ENCODE measurements around the gene POLD4. TPM values are rescaled to one million over a fixed set of nuclear protein-coding genes. Genes with fewer than 3 reads are reported as not detected.

POLD4 gene
- total and polyA plus RNA-seq, 2 of the 13 experiments (the other 11 are each of a cell fraction or from before 2014, with no cell fraction given) = 10.5 to 27.4 TPM

DNA sequence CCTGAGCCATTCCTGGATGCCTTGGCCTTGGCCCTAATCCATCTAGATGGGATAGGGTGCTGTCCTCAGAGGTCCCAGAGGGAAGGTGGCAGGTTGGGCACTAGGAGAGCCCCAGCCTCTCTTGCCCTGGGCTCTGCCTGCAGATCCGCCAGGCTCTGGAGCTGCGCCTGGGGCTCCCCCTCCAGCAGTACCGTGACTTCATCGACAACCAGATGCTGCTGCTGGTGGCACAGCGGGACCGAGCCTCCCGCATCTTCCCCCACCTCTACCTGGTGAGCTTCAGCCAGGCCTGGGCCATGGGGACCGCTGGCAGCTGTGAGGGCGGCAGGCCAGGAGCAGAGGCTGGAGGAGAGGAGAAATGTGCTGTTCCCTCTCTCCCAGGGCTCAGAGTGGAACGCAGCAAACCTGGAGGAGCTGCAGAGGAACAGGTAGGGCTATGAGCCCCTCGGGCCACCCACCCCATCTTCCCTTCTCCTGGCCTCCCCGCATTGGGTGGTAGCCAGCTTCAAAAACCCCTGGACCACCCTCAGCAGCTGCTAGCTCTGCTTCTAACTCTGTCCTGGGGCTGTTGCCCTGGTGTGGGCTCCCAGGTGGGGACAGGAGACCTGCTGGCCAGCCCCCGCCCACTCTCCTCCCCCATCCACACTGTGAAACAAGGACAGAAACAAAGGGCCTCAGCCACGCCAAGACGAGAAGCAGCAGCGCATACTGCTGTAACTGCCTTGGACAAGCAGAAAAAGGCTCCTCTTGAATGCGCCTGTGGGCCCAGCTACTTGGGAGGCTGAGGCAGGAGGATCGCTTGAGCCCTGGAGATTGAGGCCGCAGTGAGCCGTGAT is 45.1 kb downstream of the POLD4 start:
- CTCF ChIA-PET (ENCODE audit: low intra/inter-chr PET ratio, low total read pairs) = no interaction called here
- Histone ChIP-seq H4K20me1 (ENCODE audit: insufficient read depth, low read length) (no peaks in the 10 kb centered on the region), H3K36me3 (replicated peaks in 1 of 2; ENCODE audit: control insufficient read depth in 1 of 2, insufficient read depth in 2 of 2, low read length in 2 of 2) (peaks cover 0 to 2% of the 10 kb centered on the region in 2 experiments; a peak in 3 of 5 replicates), H3K27me3 (ENCODE audit: control insufficient read depth in 1 of 2, insufficient read depth in 2 of 2, low read length in 2 of 2) (no peaks in the 10 kb centered on the region), H3K4me1 (ENCODE audit: insufficient read depth, low read length) (peaks cover 12% of the 10 kb centered on the region), H3K4me3 (replicated peaks in 1 of 3; ENCODE audit: insufficient read depth in 1 of 3, low read depth in 2 of 3, low read length in 3 of 3) (no peak overlapping the region), H3K27ac (ENCODE audit: extremely low read length, insufficient read depth, low read length) (no peak overlapping the region), H3K4me2 (ENCODE audit: low read depth, low read length) (no peak overlapping the region), H2AFZ (ENCODE audit: low read length) (no peak overlapping the region), H3K9ac (ENCODE audit: insufficient read depth, low read depth, low read length) (no peak overlapping the region), H3K79me2 (ENCODE audit: insufficient read depth, low read length) (peaks cover 5% of the 10 kb centered on the region), H3K9me3 (ENCODE audit: low read length) (no peaks in the 10 kb centered on the region)
- WGBS (ENCODE audit: low lambda C conversion rate) = 98% methylated on average over 8 of the region's 20 CpGs
- in situ Hi-C loops (cut with HindIII; ENCODE audit: extremely low pct_ligation_motif_present, low pct_unique_long_range_greater_than_20kb) = no loop called here
- no peak for ATAC-seq
- TF ChIP-seq MAF1 (CRISPR knock-in tag; IDR thresholded peaks at IDR 0.05; ENCODE audit: borderline replicate concordance) (no peak), TERF1 (CRISPR knock-in tag; IDR thresholded peaks at IDR 0.05) (no peak), ZBTB7A (CRISPR knock-in tag; IDR thresholded peaks at IDR 0.05) (no peak), SMAD9 (CRISPR knock-in tag; IDR thresholded peaks at IDR 0.05) (no peak), ZNF441 (CRISPR knock-in tag; IDR thresholded peaks at IDR 0.05; ENCODE audit: borderline replicate concordance) (no peak), MTF1 (CRISPR knock-in tag; IDR thresholded peaks at IDR 0.05) (no peak), REPIN1 (CRISPR knock-in tag; IDR thresholded peaks at IDR 0.05; ENCODE audit: borderline replicate concordance, low read depth) (no peak), ZNF296 (CRISPR knock-in tag; conservative IDR thresholded peaks at IDR 0.05) (no peak), ZNF629 (CRISPR knock-in tag; conservative IDR thresholded peaks at IDR 0.05) (no peak), ZBTB1 (CRISPR knock-in tag; IDR thresholded peaks at IDR 0.05; ENCODE audit: borderline replicate concordance) (no peak)
- TF ChIP-seq, protein P1, sequence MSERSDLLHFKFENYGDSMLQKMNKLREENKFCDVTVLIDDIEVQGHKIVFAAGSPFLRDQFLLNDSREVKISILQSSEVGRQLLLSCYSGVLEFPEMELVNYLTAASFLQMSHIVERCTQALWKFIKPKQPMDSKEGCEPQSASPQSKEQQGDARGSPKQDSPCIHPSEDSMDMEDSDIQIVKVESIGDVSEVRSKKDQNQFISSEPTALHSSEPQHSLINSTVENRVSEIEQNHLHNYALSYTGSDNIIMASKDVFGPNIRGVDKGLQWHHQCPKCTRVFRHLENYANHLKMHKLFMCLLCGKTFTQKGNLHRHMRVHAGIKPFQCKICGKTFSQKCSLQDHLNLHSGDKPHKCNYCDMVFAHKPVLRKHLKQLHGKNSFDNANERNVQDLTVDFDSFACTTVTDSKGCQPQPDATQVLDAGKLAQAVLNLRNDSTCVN (CRISPR knock-in tag; IDR thresholded peaks at IDR 0.05; ENCODE audit: borderline replicate concordance) = no peak
- intact Hi-C loops (cut with micrococcal nuclease; ENCODE audit: unreplicated experiment) = no loop called here
- no TSS peak for BruUV-seq (replicated peaks)
- DNase-seq (ENCODE audit: low spot score) = no peak
- FAIRE-seq = no peak
- POLR2A ChIA-PET = interaction anchor here (0.9 kb wide), 1 partner anchor 9 kb away, joined by 3 read pairs; no protein-coding TSS in a partner anchor
